Prostate gland (tissue), 2 donors: Measurements from ENCODE around the gene HSPE1. TPM values are rescaled to one million over a fixed set of nuclear protein-coding genes. Genes with fewer than 3 reads are reported as not detected.

Source experiments
- DNase-seq: peaks from one replicate; pipeline ENCODE4 v3.0.0-alpha.2; 2019; ENCODE audit warnings: low spot score
- H3K27ac ChIP-seq, 2 donors: fragments of 200-600 bp; sonication (generic); 2 replicates each; pipeline ENCODE4 v1.5.1; 2017 to 2019
- H3K27me3 ChIP-seq: fragments of 200-600 bp; sonication (generic); replicated peaks from 2 replicates; pipeline ENCODE4 v1.5.1; 2019; ENCODE audit not compliant: insufficient read depth
- H3K36me3 ChIP-seq, 2 donors: fragments of 200-600 bp; sonication (generic); 1 replicate in 1 of 2; 2 replicates in 1 of 2; pipeline versions ENCODE4 v1.5.1 to v1.8.1; 2017 to 2019
- H3K4me1 ChIP-seq: fragments of 200-600 bp; sonication (generic); replicated peaks from 2 replicates; pipeline ENCODE4 v1.5.1; 2019
- H3K4me3 ChIP-seq, 2 donors: fragments of 200-600 bp; sonication (generic); 2 replicates each; pipeline ENCODE4 v1.5.1; 2017 to 2019
- H3K9me3 ChIP-seq: fragments of 200-600 bp; sonication (generic); 2 replicates; pipeline ENCODE4 v1.5.1; 2017
- CTCF ChIP-seq, 4 experiments: fragments of 200-600 bp in 2 of 4; fragments of 450-650 bp in 2 of 4; sonication (generic) in 2 of 4; IDR thresholded peaks; 1 replicate in 3 of 4; 2 replicates in 1 of 4; pipeline ENCODE4 v1.5.1; 2016 to 2019; ENCODE audit warnings: antibody characterized with exemption in 4 of 4, mild to moderate bottlenecking in 2 of 4, moderate library complexity in 2 of 4
- POLR2A ChIP-seq: fragments of 450-650 bp; IDR thresholded peaks from one replicate; pipeline ENCODE4 v1.6.1; 2016; ENCODE audit warnings: antibody characterized with exemption, mild to moderate bottlenecking
- POLR2AphosphoS5 ChIP-seq: sonication (generic); formaldehyde crosslinking; IDR thresholded peaks from one replicate; pipeline ENCODE4 v1.6.1; 2017; ENCODE audit warnings: antibody characterized with exemption
- WGBS: methylation state at CpG from one replicate; pipeline ENCODE4 v1.1.5; 2018; 5-methylcytosine and 5-hydroxymethylcytosine counted together
- intact Hi-C: fragments of 100-400 bp; cut with DNase I; formaldehyde crosslinking; loops from one replicate; pipeline ENCODE4 v1.14.2; 2022
- total RNA-seq, 2 donors: library from RNA; depleted of rRNA; stranded (reverse); fragments of >200 nt; gene quantifications; one replicate each; pipeline ENCODE4 v1.1.0, GENCODE V29; 2016

The HSPE1 gene
- total RNA-seq, 2 donors from 2014 or later, result 57.0 to 139 TPM

GRCh38 chr2:197453914-197454398, 46.2 kb upstream of the HSPE1 start:
- intact Hi-C loops, result loop anchor here (2.0 to 10.0 kb wide), 4 partner anchors 19 to 527 kb away; partner anchors contain the start of genes HSPE1, MARS2, PGAP1 and SF3B1
- H3K9me3 ChIP-seq, result no peaks in the 10 kb centered on the region
- TF ChIP-seq POLR2A (peak; percentile 52), CTCF (IDR thresholded peaks at IDR 0.05) (no peak), POLR2AphosphoS5 (peak; percentile 6)
- no peaks in the 10 kb centered on the region for H3K36me3 ChIP-seq
- peak overlapping the region; percentile 99 for H3K27ac ChIP-seq
- H3K4me3 ChIP-seq, result peak overlapping the region; percentile 70 to 80
- WGBS, result under 1% methylated on average over 11 of the region's 11 CpGs
- H3K27me3 ChIP-seq, result no peaks in the 10 kb centered on the region
- DNase-seq, result peak; percentile 63
- H3K4me1 ChIP-seq, result peaks cover 3% of the 10 kb centered on the region

DNA sequence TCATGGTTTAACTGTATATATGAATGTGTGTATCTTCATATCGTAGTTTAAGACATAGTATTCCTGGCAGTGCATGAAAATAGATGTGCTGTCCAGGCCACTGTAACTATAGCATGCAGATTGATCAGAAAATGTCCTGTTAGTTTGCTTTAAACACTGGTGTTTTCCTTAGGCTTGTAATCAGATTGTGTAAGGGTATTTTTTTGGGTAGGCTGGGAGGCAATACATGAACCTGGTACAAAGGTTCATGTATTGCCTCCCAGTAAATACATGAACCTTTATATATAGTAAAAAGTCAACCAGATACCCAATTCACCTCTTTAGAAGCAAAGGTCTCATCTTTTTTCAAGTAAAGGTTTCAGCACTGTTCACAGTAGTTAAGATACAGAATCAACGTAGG, 45.3 kb upstream of the HSPE1 start:
- Histone ChIP-seq H3K9me3 (no peaks in the 10 kb centered on the region), H3K36me3 (no peaks in the 10 kb centered on the region), H3K27ac (no peak overlapping the region), H3K27me3 (no peaks in the 10 kb centered on the region), H3K4me3 (peak overlapping the region in 1 of 2 donors; percentile 80), H3K4me1 (peaks cover 3% of the 10 kb centered on the region)
- WGBS, result 77% methylated on average over 2 of the region's 2 CpGs
- intact Hi-C loops, result loop anchor here (5.0 to 10.0 kb wide), 3 partner anchors 47 to 528 kb away; partner anchors contain the start of genes HSPE1, MARS2 and PGAP1
- TF ChIP-seq POLR2AphosphoS5 (no peak), CTCF (IDR thresholded peaks at IDR 0.05) (no peak), POLR2A (no peak)
- DNase-seq, result no peak

GRCh38 chr2:197455428-197455827, 44.8 kb upstream of the HSPE1 start:
- WGBS, result 100% methylated on average over 1 of the region's 1 CpG
- Histone ChIP-seq H3K36me3 (no peaks in the 10 kb centered on the region), H3K9me3 (no peaks in the 10 kb centered on the region), H3K4me1 (peaks cover 3% of the 10 kb centered on the region), H3K27ac (no peak overlapping the region), H3K4me3 (no peak overlapping the region), H3K27me3 (no peaks in the 10 kb centered on the region)
- no peak for DNase-seq
- intact Hi-C loops, result loop anchor here (10.0 kb wide), 1 partner anchor 249 kb away; the partner anchor contains the start of gene MARS2
- TF ChIP-seq POLR2A, result no peak
- no peak for TF ChIP-seq POLR2AphosphoS5
- no peak for TF ChIP-seq CTCF (IDR thresholded peaks at IDR 0.05)

DNA sequence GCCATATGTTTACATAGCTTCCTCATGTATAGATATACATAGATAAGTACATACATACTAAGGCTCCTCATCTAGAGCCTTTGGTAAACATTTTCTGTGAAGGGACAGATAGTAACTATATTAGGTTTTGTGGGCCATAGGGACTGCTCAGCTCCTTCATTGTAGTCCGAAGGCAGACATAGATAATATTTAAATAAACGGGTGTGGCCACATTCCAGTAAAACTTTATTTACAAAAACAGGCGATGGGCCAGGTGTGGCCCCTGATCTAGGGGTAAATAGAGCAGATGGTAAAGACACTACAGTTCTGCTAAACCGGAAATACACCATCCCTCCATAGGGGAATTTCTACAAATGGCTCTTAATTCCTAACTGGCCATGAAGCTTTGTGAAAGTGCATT, 39.5 kb upstream of the HSPE1 start:
- TF ChIP-seq POLR2A (no peak), POLR2AphosphoS5 (no peak), CTCF (IDR thresholded peaks at IDR 0.05) (no peak)
- DNase-seq, result no peak
- H3K4me3 ChIP-seq, result no peak overlapping the region
- no peaks in the 10 kb centered on the region for H3K4me1 ChIP-seq
- WGBS, result 68% methylated on average over 4 of the region's 4 CpGs
- no peaks in the 10 kb centered on the region for H3K9me3 ChIP-seq
- peaks cover 0 to 6% of the 10 kb centered on the region in 2 donors for H3K36me3 ChIP-seq
- intact Hi-C loops, result no loop called here
- H3K27ac ChIP-seq, result no peak overlapping the region
- no peaks in the 10 kb centered on the region for H3K27me3 ChIP-seq

- no peaks in the 10 kb centered on the region for H3K4me1 ChIP-seq
- no peak overlapping the region for H3K4me3 ChIP-seq
- TF ChIP-seq POLR2AphosphoS5 (no peak), CTCF (IDR thresholded peaks at IDR 0.05) (no peak), POLR2A (no peak)
- 95% methylated on average over 2 of the region's 2 CpGs for WGBS
- H3K27me3 ChIP-seq, result no peaks in the 10 kb centered on the region
- peaks cover 0 to 6% of the 10 kb centered on the region in 2 donors for H3K36me3 ChIP-seq
- no peak for DNase-seq
- no peaks in the 10 kb centered on the region for H3K9me3 ChIP-seq
- H3K27ac ChIP-seq, result no peak overlapping the region
- intact Hi-C loops, result no loop called here
Observed at GRCh38 chr2:197461057-197461456, 39.1 kb upstream of the HSPE1 start.
